Transverse colon (tissue), 4 donors: ENCODE results near the gene TRHDE. TPM values are rescaled to one million over a fixed set of nuclear protein-coding genes. Genes with fewer than 3 reads are reported as not detected.

Experiments
- DNase-seq: peaks from one replicate; pipeline ENCODE4 v3.0.0-alpha.2; 2019
- H3K27ac ChIP-seq, 4 donors: fragments of 200-600 bp; sonication (generic); 2 replicates each; pipeline ENCODE4 v1.5.1; 2016 to 2018; ENCODE audit warnings: inconsistent platforms in 4 of 4
- H3K27me3 ChIP-seq: fragments of 200-600 bp; sonication (generic); 2 replicates; pipeline ENCODE4 v1.5.1; 2017; ENCODE audit warnings: inconsistent platforms
- H3K36me3 ChIP-seq, 4 donors: fragments of 200-600 bp; sonication (generic); 2 replicates each; pipeline ENCODE4 v1.5.1; 2017 to 2019; ENCODE audit warnings: inconsistent platforms in 4 of 4
- H3K4me1 ChIP-seq, 4 donors: fragments of 200-600 bp; sonication (generic); 2 replicates each; pipeline ENCODE4 v1.5.1; 2017 to 2020; ENCODE audit warnings: inconsistent platforms in 4 of 4
- H3K4me3 ChIP-seq, 4 donors: fragments of 200-600 bp; sonication (generic); 1 replicate in 1 of 4; 2 replicates in 3 of 4; pipeline versions ENCODE4 v1.5.1 to v1.6.1; 2017 to 2019; ENCODE audit warnings: inconsistent platforms in 4 of 4
- H3K9me3 ChIP-seq, 2 donors: fragments of 200-600 bp; sonication (generic); 2 replicates each; pipeline ENCODE4 v1.5.1; 2017 to 2019; ENCODE audit warnings: inconsistent platforms in 2 of 2
- CTCF ChIP-seq, 5 experiments: fragments of 200-600 bp in 3 of 5; fragments of 450-650 bp in 2 of 5; sonication (generic) in 3 of 5; IDR thresholded peaks; 1 replicate in 2 of 5; 2 replicates in 3 of 5; pipeline ENCODE4 v1.5.1; 2016 to 2017; ENCODE audit warnings: antibody characterized with exemption in 5 of 5, inconsistent platforms in 3 of 5, mild to moderate bottlenecking in 2 of 5, moderate library complexity in 1 of 5
- EP300 ChIP-seq: sonication (generic); formaldehyde crosslinking; IDR thresholded peaks from one replicate; pipeline ENCODE4 v1.6.1; 2017; ENCODE audit warnings: antibody characterized with exemption, low read depth
- POLR2A ChIP-seq: fragments of 450-650 bp; IDR thresholded peaks from one replicate; pipeline ENCODE4 v1.6.1; 2016; ENCODE audit warnings: antibody characterized with exemption, mild to moderate bottlenecking, moderate library complexity
- POLR2AphosphoS5 ChIP-seq, 3 donors: sonication (generic); formaldehyde crosslinking; IDR thresholded peaks; one replicate each; pipeline ENCODE4 v1.6.1; 2016; ENCODE audit warnings: antibody characterized with exemption in 3 of 3
- WGBS, 2 donors: methylation state at CpG; one replicate each; pipeline ENCODE4 v1.1.5; 2018; ENCODE audit warnings: low coverage in 1 of 2; 5-methylcytosine and 5-hydroxymethylcytosine counted together
- in situ Hi-C, 4 donors: fragments of 200-750 bp; cut with MboI; loops; one replicate each; pipeline versions ENCODE4 v1.15.0 to v1.15.1; 2017; ENCODE audit warnings: low sequenced_read_pairs in 3 of 4, low pct_ligation_motif_present in 1 of 4, low pct_unique_long_range_greater_than_20kb in 1 of 4
- intact Hi-C: fragments of 100-400 bp; cut with DNase I; formaldehyde crosslinking; loops from one replicate; pipeline ENCODE4 v1.15.1; 2023; ENCODE audit warnings: low total_unique reads
- total RNA-seq, 4 donors: library from RNA; depleted of rRNA; stranded (reverse); fragments of >200 nt; gene quantifications; one replicate each; pipeline ENCODE4 v1.1.0, GENCODE V29; 2016

TRHDE gene
- total RNA-seq, 4 donors from 2014 or later = 2.4 to 18.7 (median 9.0) TPM

DNA sequence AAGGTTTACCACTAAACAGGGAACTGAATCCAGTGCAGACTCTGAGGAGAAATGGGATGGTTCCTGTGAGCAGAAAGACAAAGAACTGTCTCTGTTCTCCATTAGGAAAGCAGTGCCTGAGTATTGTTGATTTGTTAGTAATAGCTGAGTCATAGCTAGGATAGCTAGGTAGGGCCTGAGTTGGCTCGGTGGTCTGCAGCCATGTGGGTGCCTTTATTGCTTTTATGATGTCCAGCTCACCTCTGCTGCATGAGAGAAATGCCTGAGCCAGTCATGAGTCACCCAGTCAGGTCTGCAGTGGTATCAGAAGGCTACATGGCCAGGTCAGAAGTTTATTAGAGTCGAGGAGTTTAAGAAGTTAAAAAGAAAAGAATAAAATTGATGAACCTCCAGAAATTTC, 24.2 kb downstream of the TRHDE start:
- H3K4me1 ChIP-seq = no peaks in the 10 kb centered on the region
- no peak overlapping the region for H3K4me3 ChIP-seq
- intact Hi-C loops (no loop called here), in situ Hi-C loops (no loop called here)
- no peaks in the 10 kb centered on the region for H3K27me3 ChIP-seq
- TF ChIP-seq EP300 = no peak
- TF ChIP-seq POLR2AphosphoS5 (IDR thresholded peaks at IDR 0.05) = no peak
- TF ChIP-seq POLR2A = no peak
- TF ChIP-seq CTCF (IDR thresholded peaks at IDR 0.05) = no peak
- WGBS, 2 donors = 40 to 42% methylated on average over 1 to 2 of the region's 2 CpGs
- no peak for DNase-seq
- H3K36me3 ChIP-seq = no peaks in the 10 kb centered on the region
- H3K9me3 ChIP-seq = no peaks in the 10 kb centered on the region
- H3K27ac ChIP-seq = no peak overlapping the region

GRCh38 chr12:72297666-72298065, 25.5 kb downstream of the TRHDE start:
- in situ Hi-C loops = no loop called here
- no peaks in the 10 kb centered on the region for H3K4me1 ChIP-seq

GRCh38 chr12:72300728-72301127, 28.6 kb downstream of the TRHDE start:
- Histone ChIP-seq H3K4me1 (no peaks in the 10 kb centered on the region), H3K36me3 (no peaks in the 10 kb centered on the region), H3K4me3 (no peak overlapping the region), H3K27ac (no peak overlapping the region), H3K27me3 (no peaks in the 10 kb centered on the region), H3K9me3 (no peaks in the 10 kb centered on the region)
- TF ChIP-seq POLR2A (no peak), EP300 (no peak), POLR2AphosphoS5 (IDR thresholded peaks at IDR 0.05) (no peak), CTCF (IDR thresholded peaks at IDR 0.05) (no peak)
- no peak for DNase-seq
- whole genome bisulfite sequencing, 2 donors = 81 to 85% methylated on average over 3 of the region's 3 CpGs
- intact Hi-C loops (no loop called here), in situ Hi-C loops (no loop called here)

More at GRCh38 chr12:72297666-72298065, 25.5 kb downstream of the TRHDE start:
- TF ChIP-seq POLR2A (no peak), POLR2AphosphoS5 (IDR thresholded peaks at IDR 0.05) (no peak), EP300 (no peak), CTCF (IDR thresholded peaks at IDR 0.05) (no peak)
- no peak for DNase-seq
- no peaks in the 10 kb centered on the region for H3K36me3 ChIP-seq
- no peaks in the 10 kb centered on the region for H3K27me3 ChIP-seq
- H3K4me3 ChIP-seq = no peak overlapping the region
- no peaks in the 10 kb centered on the region for H3K9me3 ChIP-seq
- 80 to 100% methylated on average over 2 to 3 of the region's 3 CpGs for WGBS, 2 donors
- H3K27ac ChIP-seq = no peak overlapping the region
- intact Hi-C loops = no loop called here

DNA sequence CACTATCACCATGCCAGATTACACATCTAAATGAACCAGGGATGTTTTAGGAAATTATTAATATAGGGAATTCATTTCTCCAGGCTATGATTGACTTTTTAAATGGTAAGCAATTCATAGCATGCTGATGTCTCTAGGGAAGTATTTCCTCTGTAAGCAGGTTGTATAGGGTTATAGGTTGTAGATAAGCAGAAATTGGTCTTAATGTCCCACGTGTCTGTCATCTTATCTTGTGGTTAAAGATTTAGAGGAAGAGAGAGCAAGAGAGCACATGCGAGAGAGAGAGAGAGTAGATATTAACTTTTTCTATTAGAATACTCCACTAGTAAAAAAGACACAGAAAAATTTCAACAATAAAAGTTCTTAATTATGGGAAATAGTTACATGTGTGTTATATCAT, 32.6 kb downstream of the TRHDE start:
- Histone ChIP-seq H3K4me1 (no peaks in the 10 kb centered on the region), H3K27ac (no peak overlapping the region), H3K27me3 (no peaks in the 10 kb centered on the region), H3K9me3 (no peaks in the 10 kb centered on the region), H3K4me3 (no peak overlapping the region), H3K36me3 (no peaks in the 10 kb centered on the region)
- 23 to 38% methylated on average over 2 of the region's 2 CpGs for WGBS, 2 donors
- in situ Hi-C loops = no loop called here
- no peak for DNase-seq
- intact Hi-C loops = no loop called here
- TF ChIP-seq POLR2AphosphoS5 (IDR thresholded peaks at IDR 0.05) = no peak
- TF ChIP-seq EP300 = no peak
- TF ChIP-seq CTCF (IDR thresholded peaks at IDR 0.05) = no peak
- TF ChIP-seq POLR2A = no peak
